ENCODE results near the gene SNTB2. TPM values are rescaled to one million over a fixed set of nuclear protein-coding genes. Genes with fewer than 3 reads are reported as not detected.
A peak's percentile ranks its signal among the peaks of the same experiment; 100 is the strongest.

SNTB2 gene
- total and polyA plus RNA-seq, 10 donors, result 1.9 to 48.5 (median 28.9) TPM

GRCh38 chr16:69350536-69351133, 163.7 kb downstream of the SNTB2 start:
- intact Hi-C loops (cut with DNase I; ENCODE audit: low total_unique reads), result no loop called here
- H3K27me3 ChIP-seq (replicated peaks in 1 of 7), result no peaks in the 10 kb centered on the region
- WGBS, 5 donors, result 80 to 93% (median 86%) methylated on average over 6 of the region's 6 CpGs
- peaks cover 0 to 52% (median 11%) of the 10 kb centered on the region in 6 donors for H3K36me3 ChIP-seq
- no peaks in the 10 kb centered on the region for H3K9me3 ChIP-seq
- no peak overlapping the region for H3K27ac ChIP-seq
- H3K4me1 ChIP-seq, result peaks cover 0 to 13% (median 2%) of the 10 kb centered on the region in 6 donors
- TF ChIP-seq CTCF (IDR thresholded peaks at IDR 0.05 in 8 of 11, conservative IDR thresholded peaks at IDR 0.05 in 3 of 11) (no peak), POLR2AphosphoS5 (IDR thresholded peaks at IDR 0.05) (no peak), POLR2A (IDR thresholded peaks at IDR 0.05) (no peak)
- DNase-seq, result peak; percentile 32
- no peak overlapping the region for H3K4me3 ChIP-seq

GRCh38 chr16:69351309-69352027, 164.5 kb downstream of the SNTB2 start, which contains the start of gene TMED6:
TSS of gene TMED6 (minus strand) at chr16:69351786. CDS start at chr16:69351753, 33 bp downstream.
- Histone ChIP-seq H3K4me1 (peaks cover 0 to 5% (median 0%) of the 10 kb centered on the region in 6 donors), H3K9me3 (no peaks in the 10 kb centered on the region), H3K27ac (no peak within 1 kb of the TSS), H3K4me3 (no peak within 1 kb of the TSS), H3K36me3 (peaks cover 0 to 52% (median 19%) of the 10 kb centered on the region in 6 donors), H3K27me3 (replicated peaks in 1 of 7) (no peaks in the 10 kb centered on the region)
- intact Hi-C loops (cut with DNase I; ENCODE audit: low total_unique reads), result no loop called here
- DNase-seq, result peak; percentile 24
- 91 to 97% (median 95%) methylated on average over 12 of the region's 12 CpGs for WGBS, 5 donors
- TF ChIP-seq POLR2AphosphoS5 (IDR thresholded peaks at IDR 0.05), result no peak
- TF ChIP-seq POLR2A (IDR thresholded peaks at IDR 0.05), result no peak
- TF ChIP-seq CTCF (IDR thresholded peaks at IDR 0.05 in 8 of 11, conservative IDR thresholded peaks at IDR 0.05 in 3 of 11), result no peak

Small RNA genes lying within 50 kb of the gene (small RNA-seq; reads per million reads assigned to genes)
- gene RF00019 (0 reads per million in 4 donors), gene RNU6-22P (0 reads per million in 4 donors)

Other genes with a start within 250 kb of the SNTB2 start
- gene HAS3, start 81.5 kb upstream of the SNTB2 start, total RNA-seq, result 1 to 10 TPM in 1 of 7 donors, under 1 TPM in 6; 0.51 to 2.0 (median 0.77) TPM
- gene HAS3, start 81.5 kb upstream of the SNTB2 start, polyA plus RNA-seq, result under 1 TPM; 0.54 to 0.96 (median 0.68) TPM
- gene CHTF8, start 54.6 kb upstream of the SNTB2 start, total RNA-seq, result 100 to 1,000 TPM in 2 of 7 donors, 10 to 100 TPM in 5; 82.9 to 125 (median 89.2) TPM
- 10 to 100 TPM; 46.9 to 75.3 (median 58.9) TPM for gene CHTF8, start 54.6 kb upstream of the SNTB2 start, polyA plus RNA-seq
- gene UTP4, start 54.5 kb upstream of the SNTB2 start, total RNA-seq, result 10 to 100 TPM; 13.7 to 37.9 (median 25.0) TPM
- gene UTP4, start 54.5 kb upstream of the SNTB2 start, polyA plus RNA-seq, result 10 to 100 TPM; 12.6 to 16.3 (median 15.4) TPM
- gene VPS4A, start 124.2 kb downstream of the SNTB2 start, total RNA-seq, result 10 to 100 TPM; 28.5 to 38.0 (median 33.6) TPM
- 10 to 100 TPM; 21.5 to 30.2 (median 29.1) TPM for gene VPS4A, start 124.2 kb downstream of the SNTB2 start, polyA plus RNA-seq
- 10 to 100 TPM in 3 of 7 donors, 1 to 10 TPM in 4; 7.1 to 18.5 (median 9.4) TPM for gene PDF, start 143.4 kb downstream of the SNTB2 start, total RNA-seq
- 1 to 10 TPM; 2.4 to 7.1 (median 4.7) TPM for gene PDF, start 143.4 kb downstream of the SNTB2 start, polyA plus RNA-seq
- 10 to 100 TPM; 29.9 to 54.3 (median 38.4) TPM for gene COG8, start 152.4 kb downstream of the SNTB2 start, total RNA-seq
- 10 to 100 TPM; 13.8 to 21.5 (median 14.5) TPM for gene COG8, start 152.4 kb downstream of the SNTB2 start, polyA plus RNA-seq
- gene NIP7, start 152.6 kb downstream of the SNTB2 start, total RNA-seq, result 10 to 100 TPM; 10.2 to 25.0 (median 20.0) TPM
- gene NIP7, start 152.6 kb downstream of the SNTB2 start, polyA plus RNA-seq, result 10 to 100 TPM; 14.0 to 20.6 (median 16.9) TPM
- 1 to 10 TPM in 4 of 7 donors, under 1 TPM in 1, not detected in 2; 0.85 to 5.2 (median 1.7) TPM for gene TMED6, start 164.6 kb downstream of the SNTB2 start, total RNA-seq
- gene TMED6, start 164.6 kb downstream of the SNTB2 start, polyA plus RNA-seq, result 1 to 10 TPM in 1 of 3 donors, under 1 TPM in 2; 0.59 to 1.2 (median 0.99) TPM
- 10 to 100 TPM; 24.2 to 42.3 (median 32.5) TPM for gene TERF2, start 198.8 kb downstream of the SNTB2 start, total RNA-seq
- 10 to 100 TPM; 10.4 to 15.0 (median 13.1) TPM for gene TERF2, start 198.8 kb downstream of the SNTB2 start, polyA plus RNA-seq
- gene CYB5B, start 237.5 kb downstream of the SNTB2 start, total RNA-seq, result 10 to 100 TPM; 45.2 to 80.5 (median 71.3) TPM
- 10 to 100 TPM; 36.8 to 61.8 (median 53.3) TPM for gene CYB5B, start 237.5 kb downstream of the SNTB2 start, polyA plus RNA-seq